GM12875 (cell line): ENCODE measurements around the gene ADGRL3.

Experiments used
- H3K4me3 ChIP-seq: one replicate; pipeline ENCODE4 v1.5.1; 2011; ENCODE audit warnings: low read depth, low read length, control low read depth
- CTCF ChIP-seq: IDR thresholded peaks from 2 replicates; pipeline ENCODE4 v1.5.1; 2011; ENCODE audit warnings: low read depth, mild to moderate bottlenecking, control low read depth, inconsistent platforms, low read length, moderate library complexity, borderline replicate concordance; ENCODE audit not compliant: insufficient read depth

ADGRL3 gene

GRCh38 chr4:61714387-61714911, 514.3 kb downstream of the ADGRL3 start:
- TF ChIP-seq CTCF: no peak
- H3K4me3 ChIP-seq: no peak overlapping the region

GRCh38 chr4:61716426-61716825, 516.3 kb downstream of the ADGRL3 start:
- no peak overlapping the region for H3K4me3 ChIP-seq
- TF ChIP-seq CTCF: no peak

GRCh38 chr4:61723492-61723891, 523.4 kb downstream of the ADGRL3 start:
- TF ChIP-seq CTCF: no peak

GRCh38 chr4:61727286-61727685, 527.2 kb downstream of the ADGRL3 start:
- TF ChIP-seq CTCF: no peak
- H3K4me3 ChIP-seq: no peak overlapping the region

More at GRCh38 chr4:61723492-61723891, 523.4 kb downstream of the ADGRL3 start:
- no peak overlapping the region for H3K4me3 ChIP-seq

GRCh38 chr4:61734409-61734808, 534.3 kb downstream of the ADGRL3 start:
- no peak overlapping the region for H3K4me3 ChIP-seq
- no peak for TF ChIP-seq CTCF

- no peak overlapping the region for H3K4me3 ChIP-seq
- no peak for TF ChIP-seq CTCF
Observed at GRCh38 chr4:61739887-61740286, 539.8 kb downstream of the ADGRL3 start.

- H3K4me3 ChIP-seq: no peak overlapping the region
- no peak for TF ChIP-seq CTCF
Observed at GRCh38 chr4:61740886-61741285, 540.8 kb downstream of the ADGRL3 start.
